ENCODE data around the gene NOTCH4.

NOTCH4 gene

GRCh38 chr6:32154514-32155161, 69.2 kb downstream of the NOTCH4 start:
- DNase-seq, result peak; percentile 75
- H3K4me3 Mint-ChIP-seq, result peak overlapping the region; percentile 94
- peaks cover 41% of the 10 kb centered on the region for H3K36me3 Mint-ChIP-seq (ENCODE audit: low read depth)
- peak overlapping the region; percentile 96 for H3K27ac Mint-ChIP-seq
- peaks cover 14% of the 10 kb centered on the region for H3K27me3 Mint-ChIP-seq
- peaks cover 49% of the 10 kb centered on the region for H3K4me1 Mint-ChIP-seq (ENCODE audit: low read depth)
- H3K9me3 Mint-ChIP-seq, result no peaks in the 10 kb centered on the region

- H3K4me3 Mint-ChIP-seq, result peak within 1 kb of the TSS; percentile 94
- H3K36me3 Mint-ChIP-seq (ENCODE audit: low read depth), result peaks cover 38% of the 10 kb centered on the region
- H3K27ac Mint-ChIP-seq, result peak within 1 kb of the TSS; percentile 96
- H3K9me3 Mint-ChIP-seq, result no peaks in the 10 kb centered on the region
- peaks cover 18% of the 10 kb centered on the region for H3K27me3 Mint-ChIP-seq
- H3K4me1 Mint-ChIP-seq (ENCODE audit: low read depth), result peaks cover 52% of the 10 kb centered on the region
- peak; percentile 86 for DNase-seq
These were observed 70.0 kb downstream of the NOTCH4 start, which contains the start of gene PPT2 for GRCh38 chr6:32153564-32154513. PPT2 (plus strand) TSS chr6:32154141; CDS start chr6:32154595, 454 bp downstream.

- no peak for DNase-seq
- peak overlapping the region; percentile 96 for H3K27ac Mint-ChIP-seq
- no peaks in the 10 kb centered on the region for H3K9me3 Mint-ChIP-seq
- peaks cover 30% of the 10 kb centered on the region for H3K36me3 Mint-ChIP-seq (ENCODE audit: low read depth)
- peaks cover 27% of the 10 kb centered on the region for H3K27me3 Mint-ChIP-seq
- peaks cover 61% of the 10 kb centered on the region for H3K4me1 Mint-ChIP-seq (ENCODE audit: low read depth)
- peak overlapping the region; percentile 94 for H3K4me3 Mint-ChIP-seq
These were observed 70.9 kb downstream of the NOTCH4 start for GRCh38 chr6:32152769-32153563.

- Mint-ChIP-seq H3K36me3 (ENCODE audit: low read depth) (peaks cover 23% of the 10 kb centered on the region), H3K4me3 (peak within 1 kb of the TSS; percentile 94), H3K27ac (no peak within 1 kb of the TSS), H3K9me3 (no peaks in the 10 kb centered on the region), H3K4me1 (ENCODE audit: low read depth) (peaks cover 62% of the 10 kb centered on the region), H3K27me3 (peaks cover 28% of the 10 kb centered on the region)
- no peak for DNase-seq
These were observed 71.8 kb downstream of the NOTCH4 start, which contains the start of gene PRRT1 for GRCh38 chr6:32151863-32152768. PRRT1 (minus strand) TSS chr6:32151939; CDS start chr6:32151827, 112 bp downstream.

GRCh38 chr6:32151181-32151862, 72.5 kb downstream of the NOTCH4 start:
- Mint-ChIP-seq H3K36me3 (ENCODE audit: low read depth) (peaks cover 16% of the 10 kb centered on the region), H3K9me3 (no peaks in the 10 kb centered on the region), H3K27ac (no peak overlapping the region), H3K4me1 (ENCODE audit: low read depth) (peaks cover 62% of the 10 kb centered on the region), H3K27me3 (peaks cover 28% of the 10 kb centered on the region), H3K4me3 (peak overlapping the region; percentile 55)
- DNase-seq, result no peak

- Mint-ChIP-seq H3K27me3 (peaks cover 28% of the 10 kb centered on the region), H3K27ac (no peak overlapping the region)
These were observed 73.7 kb downstream of the NOTCH4 start for GRCh38 chr6:32149932-32150870.

GRCh38 chr6:32149092-32149755, 74.6 kb downstream of the NOTCH4 start:
- H3K4me1 Mint-ChIP-seq (ENCODE audit: low read depth), result peaks cover 49% of the 10 kb centered on the region
- H3K4me3 Mint-ChIP-seq, result peak overlapping the region; percentile 71
- no peaks in the 10 kb centered on the region for H3K9me3 Mint-ChIP-seq
- H3K36me3 Mint-ChIP-seq (ENCODE audit: low read depth), result peaks cover 3% of the 10 kb centered on the region
- H3K27ac Mint-ChIP-seq, result peak overlapping the region; percentile 24
- DNase-seq, result no peak
- H3K27me3 Mint-ChIP-seq, result peaks cover 28% of the 10 kb centered on the region

More at GRCh38 chr6:32149932-32150870, 73.7 kb downstream of the NOTCH4 start:
- DNase-seq, result no peak
- no peak overlapping the region for H3K4me3 Mint-ChIP-seq
- peaks cover 57% of the 10 kb centered on the region for H3K4me1 Mint-ChIP-seq (ENCODE audit: low read depth)
- H3K9me3 Mint-ChIP-seq, result no peaks in the 10 kb centered on the region
- H3K36me3 Mint-ChIP-seq (ENCODE audit: low read depth), result peaks cover 8% of the 10 kb centered on the region

- peaks cover 43% of the 10 kb centered on the region for H3K4me1 Mint-ChIP-seq (ENCODE audit: low read depth)
These were observed 75.4 kb downstream of the NOTCH4 start for GRCh38 chr6:32148289-32149091.

GRCh38 chr6:32147401-32148132, 76.3 kb downstream of the NOTCH4 start:
- no peak overlapping the region for H3K4me3 Mint-ChIP-seq
- H3K9me3 Mint-ChIP-seq, result no peaks in the 10 kb centered on the region
- peaks cover 28% of the 10 kb centered on the region for H3K27me3 Mint-ChIP-seq
- DNase-seq, result no peak
- no peaks in the 10 kb centered on the region for H3K36me3 Mint-ChIP-seq (ENCODE audit: low read depth)
- peaks cover 35% of the 10 kb centered on the region for H3K4me1 Mint-ChIP-seq (ENCODE audit: low read depth)
- no peak overlapping the region for H3K27ac Mint-ChIP-seq

More at GRCh38 chr6:32148289-32149091, 75.4 kb downstream of the NOTCH4 start:
- Mint-ChIP-seq H3K27ac (peak overlapping the region; percentile 24), H3K4me3 (peak overlapping the region; percentile 71), H3K9me3 (no peaks in the 10 kb centered on the region), H3K27me3 (peaks cover 28% of the 10 kb centered on the region), H3K36me3 (ENCODE audit: low read depth) (no peaks in the 10 kb centered on the region)
- peak; percentile 86 for DNase-seq

- Mint-ChIP-seq H3K4me3 (no peak overlapping the region), H3K9me3 (no peaks in the 10 kb centered on the region), H3K27ac (no peak overlapping the region), H3K4me1 (ENCODE audit: low read depth) (peaks cover 27% of the 10 kb centered on the region), H3K36me3 (ENCODE audit: low read depth) (no peaks in the 10 kb centered on the region), H3K27me3 (peaks cover 28% of the 10 kb centered on the region)
- no peak for DNase-seq
These were observed 77.2 kb downstream of the NOTCH4 start for GRCh38 chr6:32146687-32147086.

- Mint-ChIP-seq H3K36me3 (ENCODE audit: low read depth) (no peaks in the 10 kb centered on the region), H3K4me1 (ENCODE audit: low read depth) (peaks cover 25% of the 10 kb centered on the region), H3K4me3 (no peak overlapping the region), H3K27me3 (peaks cover 26% of the 10 kb centered on the region), H3K27ac (no peak overlapping the region), H3K9me3 (no peaks in the 10 kb centered on the region)
- no peak for DNase-seq
These were observed 77.6 kb downstream of the NOTCH4 start for GRCh38 chr6:32146287-32146686.
